Neutrophil (primary cell): Measurements from ENCODE around the gene NFAM1.

Source experiments
- H3K27ac ChIP-seq: fragments of 200-600 bp; sonication (generic); 2 replicates; pipeline ENCODE4 v1.5.1; 2016; ENCODE audit warnings: mild to moderate bottlenecking, moderate library complexity
- H3K27me3 ChIP-seq: fragments of 200-600 bp; sonication (generic); 2 replicates; pipeline ENCODE4 v1.6.0; 2016; ENCODE audit warnings: mild to moderate bottlenecking
- H3K36me3 ChIP-seq: fragments of 200-600 bp; sonication (generic); 2 replicates; pipeline ENCODE4 v1.5.1; 2017
- H3K4me1 ChIP-seq, 2 experiments: fragments of 200-600 bp in 1 of 2; sonication (generic) in 1 of 2; 1 replicate in 1 of 2; 2 replicates in 1 of 2; pipeline versions ENCODE4 v1.5.1 to v1.6.1; 2013 to 2016; ENCODE audit warnings: low read depth in 1 of 2, low read length in 1 of 2, mild to moderate bottlenecking in 1 of 2, moderate library complexity in 1 of 2; ENCODE audit not compliant: control insufficient read depth in 1 of 2, insufficient read depth in 1 of 2
- H3K4me3 ChIP-seq, 2 experiments: fragments of 200-600 bp in 1 of 2; sonication (generic) in 1 of 2; 1 replicate in 1 of 2; 2 replicates in 1 of 2; pipeline ENCODE4 v1.5.1; 2013 to 2016; ENCODE audit warnings: low read depth in 1 of 2, low read length in 1 of 2, mild to moderate bottlenecking in 1 of 2, moderate library complexity in 1 of 2
- H3K9me3 ChIP-seq: fragments of 200-600 bp; sonication (generic); 2 replicates; pipeline ENCODE4 v1.5.1; 2016
- TF ChIP-seq, protein P1 (sequence below): fragments of 200-600 bp; sonication (generic); IDR thresholded peaks from 2 replicates; pipeline ENCODE4 v1.5.1; 2016; ENCODE audit warnings: antibody characterized with exemption

Gene NFAM1

DNA sequence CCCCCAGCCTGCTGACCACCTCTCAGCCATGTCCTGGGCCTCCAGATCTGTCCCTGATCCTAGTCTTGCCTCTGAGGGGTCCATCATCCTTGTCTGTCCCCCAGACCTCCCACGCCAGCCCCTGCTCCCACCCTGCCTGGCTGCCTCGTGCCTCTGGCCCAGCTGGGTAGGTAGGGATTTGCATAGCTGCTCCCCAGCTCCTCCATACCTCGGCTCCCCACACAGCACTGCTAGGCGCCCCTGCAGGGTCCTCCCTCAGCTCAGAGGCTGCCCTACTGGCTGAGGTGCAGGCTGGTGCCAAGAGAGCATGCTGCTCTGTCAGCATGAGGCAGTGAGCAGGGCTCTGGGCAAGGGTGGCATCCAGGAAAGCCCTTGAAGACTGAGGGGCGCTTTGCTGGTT is 47.7 kb downstream of the NFAM1 start:
- peak overlapping the region; percentile 64 for H3K27ac ChIP-seq
- H3K36me3 ChIP-seq = peaks cover 100% of the 10 kb centered on the region
- H3K9me3 ChIP-seq = no peaks in the 10 kb centered on the region
- H3K4me3 ChIP-seq = no peak overlapping the region
- TF ChIP-seq, protein P1, sequence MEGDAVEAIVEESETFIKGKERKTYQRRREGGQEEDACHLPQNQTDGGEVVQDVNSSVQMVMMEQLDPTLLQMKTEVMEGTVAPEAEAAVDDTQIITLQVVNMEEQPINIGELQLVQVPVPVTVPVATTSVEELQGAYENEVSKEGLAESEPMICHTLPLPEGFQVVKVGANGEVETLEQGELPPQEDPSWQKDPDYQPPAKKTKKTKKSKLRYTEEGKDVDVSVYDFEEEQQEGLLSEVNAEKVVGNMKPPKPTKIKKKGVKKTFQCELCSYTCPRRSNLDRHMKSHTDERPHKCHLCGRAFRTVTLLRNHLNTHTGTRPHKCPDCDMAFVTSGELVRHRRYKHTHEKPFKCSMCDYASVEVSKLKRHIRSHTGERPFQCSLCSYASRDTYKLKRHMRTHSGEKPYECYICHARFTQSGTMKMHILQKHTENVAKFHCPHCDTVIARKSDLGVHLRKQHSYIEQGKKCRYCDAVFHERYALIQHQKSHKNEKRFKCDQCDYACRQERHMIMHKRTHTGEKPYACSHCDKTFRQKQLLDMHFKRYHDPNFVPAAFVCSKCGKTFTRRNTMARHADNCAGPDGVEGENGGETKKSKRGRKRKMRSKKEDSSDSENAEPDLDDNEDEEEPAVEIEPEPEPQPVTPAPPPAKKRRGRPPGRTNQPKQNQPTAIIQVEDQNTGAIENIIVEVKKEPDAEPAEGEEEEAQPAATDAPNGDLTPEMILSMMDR = no peak
- no peaks in the 10 kb centered on the region for H3K4me1 ChIP-seq
- no peaks in the 10 kb centered on the region for H3K27me3 ChIP-seq

DNA sequence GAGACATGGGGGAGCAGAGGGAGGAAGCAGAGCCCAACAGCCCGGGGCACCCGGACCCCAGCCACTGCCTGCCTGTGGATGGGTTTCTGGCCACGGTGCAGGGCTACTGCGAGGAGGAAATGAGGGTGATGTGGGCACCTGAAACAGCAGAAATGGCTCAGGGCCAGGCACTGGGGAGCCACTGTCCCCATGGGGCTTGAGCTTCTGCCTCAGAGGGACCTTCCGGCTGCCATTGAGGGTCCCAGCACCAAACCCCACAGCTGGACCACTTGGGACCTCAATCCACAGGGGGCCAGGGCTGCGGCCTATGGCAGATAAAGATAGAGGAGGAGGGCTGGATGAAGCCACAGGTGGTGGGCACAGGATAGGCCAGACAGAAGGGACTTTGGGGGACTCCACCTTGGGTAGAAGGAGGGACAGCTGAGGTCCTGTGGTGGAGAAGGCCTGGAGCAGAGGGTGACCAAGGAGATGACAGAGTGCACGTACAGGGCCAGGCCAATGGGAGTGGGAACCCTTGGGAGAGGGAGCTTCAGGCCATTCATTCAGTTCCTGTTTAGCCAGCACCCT is 48.3 kb downstream of the NFAM1 start:
- Histone ChIP-seq H3K36me3 (peaks cover 100% of the 10 kb centered on the region), H3K27me3 (no peaks in the 10 kb centered on the region), H3K27ac (peak overlapping the region; percentile 64), H3K4me3 (no peak overlapping the region), H3K9me3 (no peaks in the 10 kb centered on the region), H3K4me1 (no peaks in the 10 kb centered on the region)
- TF ChIP-seq, protein P1 = no peak

DNA sequence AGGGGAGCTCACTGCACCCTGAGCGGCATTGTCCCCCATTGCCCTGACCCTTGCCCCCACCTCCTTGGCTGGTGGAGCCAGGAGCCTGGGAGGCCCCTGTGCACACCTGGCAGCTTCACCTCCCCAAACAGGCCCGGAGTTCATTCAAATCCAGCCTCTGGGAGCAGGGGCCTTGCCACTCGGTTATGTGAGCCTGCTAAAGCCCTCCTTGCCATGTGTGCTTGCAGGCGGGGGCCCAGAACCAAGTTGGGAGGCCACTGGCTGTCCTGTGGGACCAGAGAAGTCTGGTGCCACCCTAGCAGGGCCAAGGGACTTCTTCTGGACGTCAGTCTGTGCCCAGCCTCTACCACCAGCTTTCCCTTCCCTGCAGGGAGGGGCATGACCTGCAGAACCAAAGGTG is 48.9 kb downstream of the NFAM1 start:
- Histone ChIP-seq H3K36me3 (peaks cover 97% of the 10 kb centered on the region), H3K9me3 (no peaks in the 10 kb centered on the region), H3K27ac (peak overlapping the region; percentile 64), H3K27me3 (no peaks in the 10 kb centered on the region), H3K4me1 (no peaks in the 10 kb centered on the region), H3K4me3 (no peak overlapping the region)
- TF ChIP-seq, protein P1 = no peak

DNA sequence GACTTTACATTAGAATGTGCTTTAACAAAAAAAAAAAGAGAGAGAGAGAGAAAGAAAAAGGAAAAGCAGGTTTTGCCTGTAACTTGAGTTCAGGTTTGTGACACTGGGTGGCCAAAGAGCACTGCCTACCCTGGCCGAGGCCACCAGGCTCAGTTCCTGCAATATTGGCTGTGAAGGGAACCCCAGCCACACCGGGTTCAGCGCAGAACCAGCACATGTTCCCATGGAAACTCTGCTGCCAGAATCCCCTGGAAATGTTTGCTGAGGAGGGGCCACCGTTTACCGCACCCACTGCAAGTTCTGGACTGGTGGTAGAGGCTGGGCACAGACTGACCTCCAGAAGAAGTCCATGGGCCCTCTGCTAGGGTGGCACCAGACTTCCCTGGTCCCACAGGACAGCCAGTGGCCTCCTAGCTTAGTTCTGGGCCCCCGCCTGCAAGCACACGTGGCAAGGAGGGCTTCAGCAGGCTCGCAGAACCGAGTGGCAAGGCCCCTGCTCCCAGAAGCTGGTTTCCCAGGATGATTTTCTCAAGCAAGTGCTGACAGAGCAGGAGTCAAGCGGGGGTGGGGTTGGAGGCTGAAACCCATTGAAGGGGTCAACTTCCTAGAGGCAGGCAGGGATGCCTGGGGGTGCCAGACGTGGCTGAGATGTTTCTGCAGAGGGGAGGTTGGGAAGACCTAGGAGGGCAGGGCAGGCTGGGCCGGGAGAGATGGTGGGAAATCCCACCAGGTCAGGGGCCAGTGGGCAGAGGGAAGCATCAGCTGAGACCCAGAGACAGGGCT is 51.2 kb downstream of the NFAM1 start:
- Histone ChIP-seq H3K27ac (peak overlapping the region; percentile 64), H3K27me3 (no peaks in the 10 kb centered on the region), H3K4me3 (no peak overlapping the region), H3K36me3 (peaks cover 74% of the 10 kb centered on the region), H3K9me3 (no peaks in the 10 kb centered on the region), H3K4me1 (no peaks in the 10 kb centered on the region)
- TF ChIP-seq, protein P1 = no peak

DNA sequence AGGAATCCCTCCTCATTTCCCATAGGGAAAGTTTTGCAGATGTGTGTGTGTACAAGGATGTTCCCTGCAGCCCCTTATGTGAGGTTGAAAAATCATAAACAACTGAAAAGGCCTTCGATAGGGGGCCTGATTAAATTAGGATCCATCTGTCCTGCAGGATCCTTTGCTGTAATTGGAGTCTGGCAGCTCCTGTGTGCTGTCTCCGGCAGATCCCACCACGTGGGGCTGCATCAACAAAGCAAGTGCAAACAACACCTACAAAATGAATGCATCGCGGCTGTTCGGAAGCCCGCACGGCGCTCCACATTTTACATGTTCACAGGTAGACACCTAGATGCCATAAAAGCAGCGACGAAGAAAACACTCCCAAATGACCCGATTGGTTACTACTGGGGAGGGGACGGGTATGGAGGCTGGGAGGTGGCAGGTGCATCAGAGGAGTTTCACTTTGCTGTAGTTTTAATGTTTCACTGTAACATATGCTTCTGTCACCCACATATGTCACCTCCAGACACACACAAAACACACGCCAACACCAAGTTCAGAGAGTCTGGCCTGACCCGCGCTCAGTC is 52.2 kb downstream of the NFAM1 start:
- Histone ChIP-seq H3K27ac (peak overlapping the region; percentile 64), H3K4me1 (peaks cover 0 to under 1% of the 10 kb centered on the region in 2 experiments), H3K27me3 (no peaks in the 10 kb centered on the region), H3K36me3 (peaks cover 65% of the 10 kb centered on the region), H3K4me3 (no peak overlapping the region), H3K9me3 (no peaks in the 10 kb centered on the region)
- TF ChIP-seq, protein P1 = no peak
